ENCODE data around the gene PDIA2. TPM values are rescaled to one million over a fixed set of nuclear protein-coding genes. Genes with fewer than 3 reads are reported as not detected.

PDIA2 gene
- total and polyA plus RNA-seq, 2 donors (not counting 3 experiments of a cell fraction or from before 2014, with no cell fraction given), result 0.63 TPM; not detected in 1

GRCh38 chr16:275786-276232 lies 7.2 kb upstream of the PDIA2 start, which contains the start of gene RGS11:
Gene RGS11 (minus strand): TSS chr16:275944. CDS start chr16:275911, 33 bp downstream.
- no peak for FAIRE-seq
- CTCF ChIA-PET, result no interaction called here

GRCh38 chr16:276426-277077 lies 6.4 kb upstream of the PDIA2 start:
- dilution Hi-C loops (cut with MboI; ENCODE audit: extremely low pct_ligation_motif_present, low sequenced_read_pairs), result no loop called here
- FAIRE-seq, result no peak

More at GRCh38 chr16:275786-276232, 7.2 kb upstream of the PDIA2 start, which contains the start of gene RGS11:
- H3K9me1 ChIP-seq (replicated peaks; ENCODE audit: control insufficient read depth, extremely low read depth, insufficient read depth, low read length), result no peaks in the 10 kb centered on the region
- peak within 1 kb of the TSS; percentile 17 for H3K4me2 ChIP-seq (ENCODE audit: insufficient read depth, low read length)
- intact Hi-C loops (cut with micrococcal nuclease), result no loop called here
- H3K4me3 ChIP-seq (replicated peaks in 1 of 3; ENCODE audit: insufficient read depth in 1 of 3, low read depth in 1 of 3, low read length in 3 of 3), result peak within 1 kb of the TSS in 1 of 3 experiments; percentile 41
- no peak for DNase-seq (ENCODE audit: low read depth, low spot score)
- no peak within 1 kb of the TSS for H3K27ac ChIP-seq (ENCODE audit: insufficient read depth, low read depth, low read length)
- dilution Hi-C loops (cut with MboI; ENCODE audit: extremely low pct_ligation_motif_present, low sequenced_read_pairs), result no loop called here
- no peaks in the 10 kb centered on the region for H4K20me1 ChIP-seq (replicated peaks; ENCODE audit: control insufficient read depth, extremely low read depth, insufficient read depth, low read length)
- BruUV-seq (replicated peaks), result no TSS peak
- no peak within 1 kb of the TSS for H3K9ac ChIP-seq (replicated peaks; ENCODE audit: extremely low read depth, insufficient read depth, low read length)
- H3K27me3 ChIP-seq (ENCODE audit: control insufficient read depth in 2 of 2, insufficient read depth in 2 of 2, low read length in 2 of 2), result peaks cover 0 to 2% of the 10 kb centered on the region in 2 experiments
- no peak for TF ChIP-seq FOS (IDR thresholded peaks at IDR 0.05; ENCODE audit: borderline replicate concordance, insufficient read depth, low read length)
- peak within 1 kb of the TSS; percentile 54 for H2AFZ ChIP-seq (ENCODE audit: low read depth, low read length)
- H3K9me3 ChIP-seq (replicated peaks; ENCODE audit: control insufficient read depth, insufficient read depth, low read length), result no peaks in the 10 kb centered on the region
- H3K79me2 ChIP-seq (ENCODE audit: control insufficient read depth, insufficient read depth, low read length), result no peaks in the 10 kb centered on the region
- POLR2A ChIA-PET, result no interaction called here
- no peaks in the 10 kb centered on the region for H3K36me3 ChIP-seq (ENCODE audit: control insufficient read depth in 2 of 2, extremely low read depth in 1 of 2, insufficient read depth in 2 of 2, low read length in 2 of 2)
- peaks cover 3% of the 10 kb centered on the region for H3K4me1 ChIP-seq (ENCODE audit: control insufficient read depth, extremely low read depth, insufficient read depth, low read length)

More at GRCh38 chr16:276426-277077, 6.4 kb upstream of the PDIA2 start:
- H3K4me1 ChIP-seq (ENCODE audit: control insufficient read depth, extremely low read depth, insufficient read depth, low read length), result peaks cover 3% of the 10 kb centered on the region
- ChIA-PET POLR2A (no interaction called here), CTCF (interaction anchor here (0.6 to 1.6 kb wide), 3 partner anchors 20 to 86 kb away, joined by 3 to 4 read pairs (median 3); no protein-coding TSS in a partner anchor)
- no peaks in the 10 kb centered on the region for H3K9me3 ChIP-seq (replicated peaks; ENCODE audit: control insufficient read depth, insufficient read depth, low read length)
- peak overlapping the region; percentile 54 for H2AFZ ChIP-seq (ENCODE audit: low read depth, low read length)
- no peaks in the 10 kb centered on the region for H4K20me1 ChIP-seq (replicated peaks; ENCODE audit: control insufficient read depth, extremely low read depth, insufficient read depth, low read length)
- H3K27ac ChIP-seq (ENCODE audit: insufficient read depth, low read depth, low read length), result no peak overlapping the region
- TF ChIP-seq MYC (IDR thresholded peaks at IDR 0.05; ENCODE audit: low read depth, low read length), result no peak
- no peak for TF ChIP-seq POLR2AphosphoS5 (IDR thresholded peaks at IDR 0.05; ENCODE audit: insufficient read depth, low read depth, low read length)
- TF ChIP-seq MAX (IDR thresholded peaks at IDR 0.05; ENCODE audit: insufficient read depth, insufficient read length), result no peak
- no peak for TF ChIP-seq EZH2 (IDR thresholded peaks at IDR 0.05; ENCODE audit: borderline replicate concordance, low read depth, low read length, severe bottlenecking)
- TF ChIP-seq GATA2 (IDR thresholded peaks at IDR 0.05; ENCODE audit: insufficient read depth, insufficient read length, low read depth, low read length), result no peak
- TF ChIP-seq JUN (IDR thresholded peaks at IDR 0.05; ENCODE audit: borderline replicate concordance, insufficient read depth, insufficient read length, low read depth), result no peak
- TF ChIP-seq POLR2A (IDR thresholded peaks at IDR 0.05; ENCODE audit: low read depth, low read length), result no peak
- H3K4me3 ChIP-seq (replicated peaks in 1 of 3; ENCODE audit: insufficient read depth in 1 of 3, low read depth in 1 of 3, low read length in 3 of 3), result no peak overlapping the region
- no peaks in the 10 kb centered on the region for H3K9me1 ChIP-seq (replicated peaks; ENCODE audit: control insufficient read depth, extremely low read depth, insufficient read depth, low read length)
- H3K36me3 ChIP-seq (ENCODE audit: control insufficient read depth in 2 of 2, extremely low read depth in 1 of 2, insufficient read depth in 2 of 2, low read length in 2 of 2), result no peaks in the 10 kb centered on the region
- H3K4me2 ChIP-seq (ENCODE audit: insufficient read depth, low read length), result no peak overlapping the region
- H3K79me2 ChIP-seq (ENCODE audit: control insufficient read depth, insufficient read depth, low read length), result no peaks in the 10 kb centered on the region
- intact Hi-C loops (cut with micrococcal nuclease), result no loop called here
- H3K9ac ChIP-seq (replicated peaks; ENCODE audit: extremely low read depth, insufficient read depth, low read length), result no peak overlapping the region
- no peak for DNase-seq (ENCODE audit: low read depth, low spot score)
- no TSS peak for BruUV-seq (replicated peaks)
- peaks cover 4% of the 10 kb centered on the region in 2 experiments for H3K27me3 ChIP-seq (ENCODE audit: control insufficient read depth in 2 of 2, insufficient read depth in 2 of 2, low read length in 2 of 2)
